K562 (cell line): ENCODE measurements around the gene PLEKHF1. TPM values are rescaled to one million over a fixed set of nuclear protein-coding genes. Genes with fewer than 3 reads are reported as not detected.

ENCODE experiments used
- ATAC-seq: fragments of 200-7000 bp; cut with Tn5 transposase; 3 replicates; pipeline ENCODE4 v1.9.1; 2020; ENCODE audit warnings: moderate library complexity
- BruUV-seq: library from RNA; stranded (reverse); fragments of 400-500 nt; replicated peaks from 2 replicates; lab custom pipeline; 2021; lab: Mats Ljungman, UMichigan
- CTCF ChIA-PET: fragments of 300-600 bp; formaldehyde crosslinking; extraction: SDS; loops from one replicate; lab custom pipeline; 2021; ENCODE audit warnings: low intra/inter-chr PET ratio; lab: Yijun Ruan, JAX
- POLR2A ChIA-PET: fragments of 300-600, 350-650 bp; sonication (Branson Sonifier 250); formaldehyde crosslinking; extraction: SDS; loops from one replicate; lab custom pipeline; 2021; ENCODE audit warnings: antibody characterized with exemption, inconsistent platforms; lab: Yijun Ruan, JAX
- DNase-seq, 4 experiments: peaks; one replicate each; pipeline versions ENCODE4 v3.0.0 to v3.0.0-alpha.2; 2011 to 2018; ENCODE audit warnings: low spot score in 3 of 4, mixed read lengths in 3 of 4; ENCODE audit errors: extremely low read depth in 1 of 4
- FAIRE-seq: peaks from 2 replicates; lab custom pipeline; 2011; peaks lifted over from hg19 to GRCh38; lab: Jason Lieb, UNC
- H2AFZ ChIP-seq: 2 replicates; pipeline ENCODE4 v1.6.0; 2011; ENCODE audit warnings: low read depth, low read length, control low read depth, inconsistent platforms
- H3K27ac ChIP-seq: fragments of 200-600 bp; 3 replicates; pipeline ENCODE4 v1.8.0; 2011; ENCODE audit warnings: low read depth, mild to moderate bottlenecking, control low read depth, inconsistent platforms, low read length, moderate library complexity, mixed read lengths; ENCODE audit errors: extremely low read depth
- H3K27me3 ChIP-seq, 2 experiments: fragments of 300-600 bp in 1 of 2; 2 replicates in 1 of 2; 3 replicates in 1 of 2; pipeline versions ENCODE4 v1.6.0 to v1.8.0; 2011; ENCODE audit warnings: inconsistent platforms in 2 of 2, low read length in 2 of 2, mild to moderate bottlenecking in 1 of 2, mixed read lengths in 1 of 2, moderate library complexity in 1 of 2; ENCODE audit not compliant: control insufficient read depth in 2 of 2, insufficient read depth in 2 of 2
- H3K36me3 ChIP-seq: fragments of 300-600 bp; 3 replicates; pipeline ENCODE4 v1.8.0; 2011; ENCODE audit warnings: mild to moderate bottlenecking, low read length, inconsistent platforms; ENCODE audit not compliant: control insufficient read depth, insufficient read depth
- H3K4me1 ChIP-seq, 2 experiments: fragments of 200-600 bp in 1 of 2; replicated peaks in 1 of 2; 2 replicates in 1 of 2; 3 replicates in 1 of 2; pipeline versions ENCODE4 v1.5.1 to v1.8.0; 2011; ENCODE audit warnings: inconsistent platforms in 2 of 2, low read length in 2 of 2, mild to moderate bottlenecking in 1 of 2, mixed read lengths in 1 of 2, moderate library complexity in 1 of 2; ENCODE audit not compliant: control insufficient read depth in 2 of 2, insufficient read depth in 2 of 2
- H3K4me2 ChIP-seq: 2 replicates; pipeline ENCODE4 v1.6.1; 2011; ENCODE audit warnings: low read length, control low read depth, inconsistent platforms, mixed read lengths; ENCODE audit not compliant: insufficient read depth
- H3K4me3 ChIP-seq: fragments of 200-600 bp; sonication (generic), shearing (Covaris generic); 2 replicates; pipeline ENCODE4 v1.5.1; 2016; ENCODE audit warnings: control low read depth, inconsistent platforms
- H3K79me2 ChIP-seq: fragments of 200-600 bp; 3 replicates; pipeline ENCODE4 v1.8.0; 2011; ENCODE audit warnings: low read length, inconsistent platforms; ENCODE audit not compliant: control insufficient read depth, insufficient read depth
- H3K9ac ChIP-seq, 2 experiments: 2 replicates each; pipeline versions ENCODE4 v1.6.0 to v1.6.1; 2011; ENCODE audit warnings: low read depth in 2 of 2, low read length in 2 of 2, control low read depth in 1 of 2, inconsistent platforms in 1 of 2, mild to moderate bottlenecking in 1 of 2, mixed read lengths in 1 of 2; ENCODE audit not compliant: insufficient read depth in 1 of 2
- H3K9me1 ChIP-seq: one replicate; pipeline ENCODE4 v1.6.0; 2011; ENCODE audit warnings: inconsistent platforms, mild to moderate bottlenecking, low read length, moderate library complexity; ENCODE audit not compliant: control insufficient read depth, insufficient read depth
- H3K9me3 ChIP-seq: replicated peaks from 2 replicates; pipeline ENCODE4 v1.5.1; 2011; ENCODE audit warnings: low read depth, low read length, inconsistent platforms; ENCODE audit not compliant: control insufficient read depth, insufficient read depth
- H4K20me1 ChIP-seq: replicated peaks from 2 replicates; pipeline ENCODE4 v1.6.1; 2011; ENCODE audit warnings: low read length, inconsistent platforms, mixed read lengths; ENCODE audit not compliant: control insufficient read depth, insufficient read depth
- FUS ChIP-seq: fragments of 200-400 bp; formaldehyde crosslinking; optimal IDR thresholded peaks from 2 replicates; pipeline ENCODE3; 2017; ENCODE audit warnings: low read depth, low read length
- MCM3 ChIP-seq: fragments of 450-650 bp; IDR thresholded peaks from 2 replicates; pipeline ENCODE4 v1.6.1; 2016
- MITF ChIP-seq: IDR thresholded peaks from 2 replicates; pipeline ENCODE4 v1.6.1; 2014; ENCODE audit warnings: antibody characterized with exemption
- MTA2 ChIP-seq: fragments of 450-650 bp; IDR thresholded peaks from 2 replicates; pipeline ENCODE4 v1.6.1; 2016; ENCODE audit warnings: low read depth
- PPARD ChIP-seq: fragments of 250-450 bp; sonication (Bioruptor Pico); IDR thresholded peaks from 2 replicates; pipeline ENCODE4 v1.8.0; 2022; ENCODE audit warnings: inconsistent platforms, mild to moderate bottlenecking, moderate library complexity
- SIRT6 ChIP-seq: IDR thresholded peaks from one replicate; pipeline ENCODE4 v1.6.1; 2012; ENCODE audit warnings: low read depth, mild to moderate bottlenecking, control low read depth, inconsistent platforms, low read length, moderate library complexity
- TARDBP ChIP-seq: fragments of 450-650 bp; IDR thresholded peaks from 2 replicates; pipeline ENCODE4 v1.6.1; 2016
- TRIM25 ChIP-seq: fragments of 450-650 bp; IDR thresholded peaks from 2 replicates; pipeline ENCODE4 v1.7.0; 2016; ENCODE audit warnings: borderline replicate concordance
- ZNF584 ChIP-seq: fragments of 200-800 bp; sonication (Bioruptor generic); IDR thresholded peaks from 2 replicates; pipeline ENCODE4 v1.6.1; 2016; ENCODE audit warnings: low read depth, mild to moderate bottlenecking, missing genetic modification characterization, missing compliant biosample characterization
- ZNF717 ChIP-seq: fragments of 250-450 bp; sonication (Bioruptor Pico); IDR thresholded peaks from 2 replicates; pipeline ENCODE4 v1.5.0; 2021
- ZNF79 ChIP-seq: fragments of 250-450 bp; sonication (Bioruptor Pico); IDR thresholded peaks from 2 replicates; pipeline ENCODE4 v1.4.0; 2020; ENCODE audit warnings: low read depth, mild to moderate bottlenecking, moderate library complexity
- WGBS: fragments of 100-300 bp; shearing (Covaris generic); methylation state at CpG from one replicate; pipeline ENCODE4 v1.1.6; 2016; ENCODE audit warnings: low coverage, mixed read lengths; ENCODE audit not compliant: insufficient coverage; ENCODE audit errors: missing lambda C conversion rate; 5-methylcytosine and 5-hydroxymethylcytosine counted together
- in situ Hi-C: fragments of 300-500 bp; cut with MboI; formaldehyde crosslinking; loops from 4 replicates; pipeline ENCODE4 v1.15.0; 2018; ENCODE audit warnings: inconsistent platforms, mixed read lengths
- intact Hi-C: fragments of 100-400 bp; cut with micrococcal nuclease; formaldehyde crosslinking; loops from 2 replicates; pipeline ENCODE4 v1.14.2; 2022
- polyA plus RNA-seq, 8 experiments: library from polyadenylated mRNA; depleted of rRNA in 4 of 8; stranded (reverse) in 5 of 8; unstranded in 3 of 8; fragments of >200 nt; fragmentation: Nextera tagmentation in 2 of 8; fragmentation: Illumina TruSeq in 1 of 8; extraction: Ambion mirVana in 2 of 8; extraction: Trizol in 1 of 8; gene quantifications; 2 replicates each; pipeline versions ENCODE4 v1.2.1 to v1.2.3, GENCODE V29; 2011 to 2014; ENCODE audit warnings: inconsistent platforms in 1 of 8, missing spikeins in 1 of 8
- total RNA-seq, 7 experiments: library from RNA; depleted of rRNA in 6 of 7; stranded (reverse); fragments of >200 nt in 6 of 7; fragmentation: Illumina TruSeq in 2 of 7; extraction: Trizol in 2 of 7; gene quantifications; 2 replicates each; pipeline versions ENCODE4 v1.2.1 to v1.2.3, GENCODE V29; 2011 to 2021; ENCODE audit warnings: low replicate concordance in 1 of 7
- TF ChIP-seq, protein P1 (sequence below): sonication (generic); IDR thresholded peaks from 2 replicates; pipeline ENCODE4 v1.6.1; 2016
- TF ChIP-seq, protein P2 (sequence below), 2 experiments: IDR thresholded peaks; 2 replicates each; pipeline ENCODE4 v1.6.1; 2012; ENCODE audit warnings: improper control_type of control experiment in 2 of 2, low read depth in 2 of 2, low read length in 2 of 2, borderline replicate concordance in 1 of 2

Gene PLEKHF1
- total and polyA plus RNA-seq, 9 of the 15 experiments (the other 6 are each of a cell fraction or from before 2014, with no cell fraction given): 0.07 to 13.4 (median 3.9) TPM; not detected in 1

- no peaks in the 10 kb centered on the region for H3K27me3 ChIP-seq
- no peaks in the 10 kb centered on the region for H3K9me3 ChIP-seq
- H2AFZ ChIP-seq: peak overlapping the region; percentile 7; the same call in 1 of the 2 replicates
- no peak for TF ChIP-seq ZNF584 (CRISPR knock-in tag)
- TF ChIP-seq MITF: no peak
- TF ChIP-seq SIRT6: no peak
- TF ChIP-seq MTA2: no peak
- TF ChIP-seq TRIM25: no peak
- TF ChIP-seq, protein P1, sequence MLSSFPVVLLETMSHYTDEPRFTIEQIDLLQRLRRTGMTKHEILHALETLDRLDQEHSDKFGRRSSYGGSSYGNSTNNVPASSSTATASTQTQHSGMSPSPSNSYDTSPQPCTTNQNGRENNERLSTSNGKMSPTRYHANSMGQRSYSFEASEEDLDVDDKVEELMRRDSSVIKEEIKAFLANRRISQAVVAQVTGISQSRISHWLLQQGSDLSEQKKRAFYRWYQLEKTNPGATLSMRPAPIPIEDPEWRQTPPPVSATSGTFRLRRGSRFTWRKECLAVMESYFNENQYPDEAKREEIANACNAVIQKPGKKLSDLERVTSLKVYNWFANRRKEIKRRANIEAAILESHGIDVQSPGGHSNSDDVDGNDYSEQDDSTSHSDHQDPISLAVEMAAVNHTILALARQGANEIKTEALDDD: no peak
- TF ChIP-seq, protein P2, sequence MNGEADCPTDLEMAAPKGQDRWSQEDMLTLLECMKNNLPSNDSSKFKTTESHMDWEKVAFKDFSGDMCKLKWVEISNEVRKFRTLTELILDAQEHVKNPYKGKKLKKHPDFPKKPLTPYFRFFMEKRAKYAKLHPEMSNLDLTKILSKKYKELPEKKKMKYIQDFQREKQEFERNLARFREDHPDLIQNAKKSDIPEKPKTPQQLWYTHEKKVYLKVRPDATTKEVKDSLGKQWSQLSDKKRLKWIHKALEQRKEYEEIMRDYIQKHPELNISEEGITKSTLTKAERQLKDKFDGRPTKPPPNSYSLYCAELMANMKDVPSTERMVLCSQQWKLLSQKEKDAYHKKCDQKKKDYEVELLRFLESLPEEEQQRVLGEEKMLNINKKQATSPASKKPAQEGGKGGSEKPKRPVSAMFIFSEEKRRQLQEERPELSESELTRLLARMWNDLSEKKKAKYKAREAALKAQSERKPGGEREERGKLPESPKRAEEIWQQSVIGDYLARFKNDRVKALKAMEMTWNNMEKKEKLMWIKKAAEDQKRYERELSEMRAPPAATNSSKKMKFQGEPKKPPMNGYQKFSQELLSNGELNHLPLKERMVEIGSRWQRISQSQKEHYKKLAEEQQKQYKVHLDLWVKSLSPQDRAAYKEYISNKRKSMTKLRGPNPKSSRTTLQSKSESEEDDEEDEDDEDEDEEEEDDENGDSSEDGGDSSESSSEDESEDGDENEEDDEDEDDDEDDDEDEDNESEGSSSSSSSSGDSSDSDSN (IDR thresholded peaks at IDR 0.05; ENCODE audit: borderline replicate concordance in 1 of 2, low read depth in 2 of 2, low read length in 2 of 2): no peak
- no peak for TF ChIP-seq TARDBP
- no peak for TF ChIP-seq ZNF717 (CRISPR knock-in tag)
- no peak for TF ChIP-seq MCM3
- no peak for TF ChIP-seq ZNF79 (CRISPR knock-in tag)
- TF ChIP-seq PPARD (CRISPR knock-in tag): no peak
- no peak for TF ChIP-seq FUS
- TF ChIP-seq, all 486 proteins: peak for 0
- H3K9ac ChIP-seq: peak overlapping the region in 1 of 2 experiments; percentile 64; a peak in 1 of 4 replicates
- no peaks in the 10 kb centered on the region for H3K79me2 ChIP-seq
- no peak overlapping the region for H3K4me2 ChIP-seq
- ATAC-seq (peak; percentile 10; the same call in 2 of the 3 replicates), DNase-seq (no peak), FAIRE-seq (no peak)
- intact Hi-C loops: loop anchor here (5.0 kb wide), 2 partner anchors 36 to 66 kb away; no protein-coding TSS in a partner anchor
- no TSS peak for BruUV-seq
- ChIA-PET POLR2A (interaction anchor here (1.1 to 2.4 kb wide), 4 partner anchors 9 to 47 kb away, joined by 3 to 9 read pairs (median 6); partner anchors contain the start of gene POP4), CTCF (no interaction called here)
- in situ Hi-C loops: no loop called here
- H3K4me1 ChIP-seq: peaks cover 22 to 31% of the 10 kb centered on the region in 2 experiments
- no peaks in the 10 kb centered on the region for H3K36me3 ChIP-seq
- WGBS: 83% methylated on average over 2 of the region's 7 CpGs
- H4K20me1 ChIP-seq: no peaks in the 10 kb centered on the region
- no peak overlapping the region for H3K4me3 ChIP-seq
- no peak overlapping the region for H3K27ac ChIP-seq
- no peaks in the 10 kb centered on the region for H3K9me1 ChIP-seq
Measured at GRCh38 chr19:29626386-29626785, 38.9 kb upstream of the PLEKHF1 start.
